Measurements from ENCODE around the gene KRTAP3-2. TPM values are rescaled to one million over a fixed set of nuclear protein-coding genes. Genes with fewer than 3 reads are reported as not detected.

Gene KRTAP3-2
- total RNA-seq, 1 experiment from 2014 or later: not detected

DNA sequence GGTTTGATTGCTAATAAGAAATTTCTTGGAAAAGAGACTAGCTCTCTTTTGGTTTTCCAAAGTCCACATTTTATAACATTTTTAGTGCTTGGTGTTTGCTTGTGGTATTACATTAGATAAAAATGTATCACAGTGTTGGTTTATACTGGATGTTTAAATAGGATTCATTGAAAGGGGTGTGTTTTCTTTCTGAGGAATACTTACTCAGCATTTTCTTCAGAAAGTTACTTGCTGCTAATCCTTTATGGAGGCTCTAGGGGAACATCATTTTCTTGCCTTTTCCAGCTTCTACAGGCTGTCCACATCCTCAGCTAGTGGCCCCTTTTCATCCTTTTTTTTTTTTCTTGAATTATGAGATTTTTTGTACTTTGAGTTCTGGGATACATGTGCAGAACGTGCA, 32.1 kb downstream of the KRTAP3-2 start:
- no peaks in the 10 kb centered on the region for H3F3A ChIP-seq (ENCODE audit: insufficient read depth, low read depth)
- TF ChIP-seq, protein P1, sequence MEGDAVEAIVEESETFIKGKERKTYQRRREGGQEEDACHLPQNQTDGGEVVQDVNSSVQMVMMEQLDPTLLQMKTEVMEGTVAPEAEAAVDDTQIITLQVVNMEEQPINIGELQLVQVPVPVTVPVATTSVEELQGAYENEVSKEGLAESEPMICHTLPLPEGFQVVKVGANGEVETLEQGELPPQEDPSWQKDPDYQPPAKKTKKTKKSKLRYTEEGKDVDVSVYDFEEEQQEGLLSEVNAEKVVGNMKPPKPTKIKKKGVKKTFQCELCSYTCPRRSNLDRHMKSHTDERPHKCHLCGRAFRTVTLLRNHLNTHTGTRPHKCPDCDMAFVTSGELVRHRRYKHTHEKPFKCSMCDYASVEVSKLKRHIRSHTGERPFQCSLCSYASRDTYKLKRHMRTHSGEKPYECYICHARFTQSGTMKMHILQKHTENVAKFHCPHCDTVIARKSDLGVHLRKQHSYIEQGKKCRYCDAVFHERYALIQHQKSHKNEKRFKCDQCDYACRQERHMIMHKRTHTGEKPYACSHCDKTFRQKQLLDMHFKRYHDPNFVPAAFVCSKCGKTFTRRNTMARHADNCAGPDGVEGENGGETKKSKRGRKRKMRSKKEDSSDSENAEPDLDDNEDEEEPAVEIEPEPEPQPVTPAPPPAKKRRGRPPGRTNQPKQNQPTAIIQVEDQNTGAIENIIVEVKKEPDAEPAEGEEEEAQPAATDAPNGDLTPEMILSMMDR (conservative IDR thresholded peaks at IDR 0.05): no peak
- no peak for TF ChIP-seq EZH2 (IDR thresholded peaks at IDR 0.05; ENCODE audit: low read depth)
- H3K9me3 ChIP-seq (ENCODE audit: insufficient read depth, low read depth): peaks cover 10% of the 10 kb centered on the region
- H3K4me3 ChIP-seq: no peak overlapping the region
- no peaks in the 10 kb centered on the region for H3K27me3 ChIP-seq (ENCODE audit: insufficient read depth, low read depth)
- H2AFZ ChIP-seq: no peak overlapping the region
- no TSS peak for BruUV-seq (replicated peaks)
- no peaks in the 10 kb centered on the region for H3K9me2 ChIP-seq (ENCODE audit: insufficient read depth)
- no peaks in the 10 kb centered on the region for H3K36me3 ChIP-seq (ENCODE audit: low read depth)
- no peaks in the 10 kb centered on the region for H4K20me1 ChIP-seq (ENCODE audit: insufficient read depth)
- H3K27ac ChIP-seq: no peak overlapping the region
- H3K4me2 ChIP-seq: no peak overlapping the region
- ChIA-PET POLR2A (ENCODE audit: unreplicated experiment) (no interaction called here), CTCF (no interaction called here)
- H3K79me2 ChIP-seq (ENCODE audit: low read depth): no peaks in the 10 kb centered on the region
- H3K4me1 ChIP-seq (replicated peaks; ENCODE audit: insufficient read depth): no peaks in the 10 kb centered on the region
- intact Hi-C loops (cut with micrococcal nuclease; ENCODE audit: unreplicated experiment): no loop called here
- no peak for DNase-seq

DNA sequence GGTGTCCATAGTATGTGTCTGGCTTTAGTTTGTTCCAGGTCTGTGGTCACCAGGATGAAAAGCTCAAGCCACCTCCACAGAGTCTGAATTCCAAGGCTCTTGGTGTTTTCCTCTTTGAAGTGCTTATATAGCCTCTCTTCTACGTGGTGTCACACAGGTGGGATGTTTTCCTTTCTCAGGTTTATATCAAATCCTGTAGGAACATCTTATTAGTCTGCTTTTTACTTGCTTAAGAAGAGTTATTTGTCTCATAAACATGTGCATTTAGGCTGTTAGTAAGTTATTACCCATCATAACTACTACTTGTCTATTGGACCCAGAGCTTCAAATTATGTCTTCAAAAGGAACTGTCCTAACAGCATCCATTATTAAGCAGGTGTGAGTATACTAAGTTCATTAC, 32.9 kb downstream of the KRTAP3-2 start, which contains the start of gene KRT39:
KRT39 (minus strand) TSS at position 101 of the 400 bp plus-strand sequence; CDS start at position 9, 92 bp downstream.
- intact Hi-C loops (cut with micrococcal nuclease; ENCODE audit: unreplicated experiment): no loop called here
- Histone ChIP-seq H3K4me1 (replicated peaks; ENCODE audit: insufficient read depth) (no peaks in the 10 kb centered on the region), H4K20me1 (ENCODE audit: insufficient read depth) (no peaks in the 10 kb centered on the region), H3K79me2 (ENCODE audit: low read depth) (no peaks in the 10 kb centered on the region), H3K9me2 (ENCODE audit: insufficient read depth) (no peaks in the 10 kb centered on the region), H3K36me3 (ENCODE audit: low read depth) (no peaks in the 10 kb centered on the region), H3K9me3 (ENCODE audit: insufficient read depth, low read depth) (peaks cover 10% of the 10 kb centered on the region), H3K27ac (no peak within 1 kb of the TSS), H3K4me2 (no peak within 1 kb of the TSS), H2AFZ (no peak within 1 kb of the TSS), H3K27me3 (ENCODE audit: insufficient read depth, low read depth) (no peaks in the 10 kb centered on the region), H3F3A (ENCODE audit: insufficient read depth, low read depth) (no peaks in the 10 kb centered on the region), H3K4me3 (no peak within 1 kb of the TSS)
- POLR2A ChIA-PET (ENCODE audit: unreplicated experiment): no interaction called here
- BruUV-seq (replicated peaks): no TSS peak
- no peak for DNase-seq
- CTCF ChIA-PET: no interaction called here
- TF ChIP-seq, protein P1 (conservative IDR thresholded peaks at IDR 0.05): no peak
- TF ChIP-seq EZH2 (IDR thresholded peaks at IDR 0.05; ENCODE audit: low read depth): no peak

DNA sequence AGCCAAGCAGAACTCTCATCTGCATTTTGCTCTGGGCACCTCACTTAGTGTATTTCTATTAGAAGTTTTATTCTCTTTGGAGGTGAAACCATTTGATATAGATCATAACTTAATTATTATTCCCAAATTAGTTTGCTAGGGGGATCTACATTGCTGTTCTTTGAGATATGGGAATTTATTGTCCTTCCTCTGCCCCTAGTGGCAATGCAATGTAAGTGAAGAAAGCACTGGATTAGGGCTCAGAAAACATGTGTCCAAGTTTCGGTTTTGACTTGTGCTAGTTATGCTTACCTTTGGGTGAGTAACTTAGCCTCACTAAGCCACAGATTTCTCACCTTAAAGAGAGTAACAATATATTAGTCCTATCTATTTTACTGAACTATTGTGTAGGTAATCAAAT, 35.9 kb downstream of the KRTAP3-2 start:
- TF ChIP-seq EZH2 (IDR thresholded peaks at IDR 0.05; ENCODE audit: low read depth): no peak
- TF ChIP-seq, protein P1 (conservative IDR thresholded peaks at IDR 0.05): peak; percentile 65
- Histone ChIP-seq H3K9me2 (ENCODE audit: insufficient read depth) (no peaks in the 10 kb centered on the region), H4K20me1 (ENCODE audit: insufficient read depth) (no peaks in the 10 kb centered on the region), H3K27ac (no peak overlapping the region), H3K9me3 (ENCODE audit: insufficient read depth, low read depth) (peaks cover 10% of the 10 kb centered on the region), H3K4me1 (replicated peaks; ENCODE audit: insufficient read depth) (peaks cover 15% of the 10 kb centered on the region), H3F3A (ENCODE audit: insufficient read depth, low read depth) (peaks cover 6% of the 10 kb centered on the region), H3K27me3 (ENCODE audit: insufficient read depth, low read depth) (no peaks in the 10 kb centered on the region), H3K36me3 (ENCODE audit: low read depth) (no peaks in the 10 kb centered on the region), H3K4me2 (no peak overlapping the region), H3K79me2 (ENCODE audit: low read depth) (no peaks in the 10 kb centered on the region), H2AFZ (no peak overlapping the region), H3K4me3 (no peak overlapping the region)
- DNase-seq: no peak
- ChIA-PET POLR2A (ENCODE audit: unreplicated experiment) (no interaction called here), CTCF (interaction anchor here (0.6 kb wide), 1 partner anchor 50 kb away, joined by 4 read pairs; no protein-coding TSS in a partner anchor)
- no TSS peak for BruUV-seq (replicated peaks)
- intact Hi-C loops (cut with micrococcal nuclease; ENCODE audit: unreplicated experiment): no loop called here
